ENCODE results near the gene FBXW5. TPM values are rescaled to one million over a fixed set of nuclear protein-coding genes. Genes with fewer than 3 reads are reported as not detected.

FBXW5 gene
- total RNA-seq, 1 experiment from 2014 or later = 88.0 TPM

DNA sequence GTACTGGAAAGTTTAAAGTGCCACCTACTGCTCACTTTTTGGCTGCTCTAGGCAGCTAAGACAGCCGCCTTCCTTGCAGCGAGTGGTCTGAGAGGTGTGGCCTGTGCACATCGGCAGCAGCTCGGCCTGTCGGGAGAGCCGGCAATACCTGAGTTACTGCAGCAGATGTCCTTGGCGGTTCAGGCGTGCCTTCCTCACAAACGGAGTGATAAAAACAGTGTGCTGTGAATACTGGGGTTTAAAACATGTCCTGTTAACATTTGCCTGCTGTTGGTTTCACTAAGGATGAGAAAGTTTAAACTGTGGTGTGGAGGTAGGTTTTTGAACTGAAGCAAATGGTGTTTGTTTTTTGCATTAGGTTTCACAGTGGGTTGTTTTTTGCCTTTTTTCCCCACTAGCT is 45.3 kb downstream of the FBXW5 start:
- no peak overlapping the region for H3K4me3 ChIP-seq (replicated peaks in 1 of 2; ENCODE audit: low read depth in 1 of 2, low read length in 2 of 2)
- intact Hi-C loops (cut with micrococcal nuclease) = no loop called here
- peaks cover 62% of the 10 kb centered on the region for H3K79me2 ChIP-seq (ENCODE audit: insufficient read depth, low read length)
- no peak overlapping the region for H2AFZ ChIP-seq (ENCODE audit: low read depth, low read length, poor library complexity, severe bottlenecking)
- H3K4me2 ChIP-seq (ENCODE audit: low read length) = no peak overlapping the region
- DNase-seq (ENCODE audit: low read depth, low spot score) (no peak), ATAC-seq (no peak)
- no peaks in the 10 kb centered on the region for H3K9me3 ChIP-seq (ENCODE audit: control insufficient read depth in 1 of 2, insufficient read depth in 1 of 2, low read depth in 1 of 2, low read length in 2 of 2)
- no TSS peak for BruUV-seq (replicated peaks)
- H3K27ac ChIP-seq (ENCODE audit: low read depth, low read length) = no peak overlapping the region
- no peaks in the 10 kb centered on the region for H4K20me1 ChIP-seq (ENCODE audit: insufficient read depth)
- no peaks in the 10 kb centered on the region for H3K9me2 ChIP-seq (ENCODE audit: insufficient read depth)
- POLR2A ChIA-PET = no interaction called here
- TF ChIP-seq TCF7L2 (IDR thresholded peaks at IDR 0.05; ENCODE audit: borderline replicate concordance, extremely low read depth, insufficient read depth, insufficient read length) = no peak
- TF ChIP-seq SIN3A (IDR thresholded peaks at IDR 0.05; ENCODE audit: low read depth) = no peak
- TF ChIP-seq POLR2AphosphoS5 (IDR thresholded peaks at IDR 0.05; ENCODE audit: low read depth, low read length) = no peak
- TF ChIP-seq CEBPB (IDR thresholded peaks at IDR 0.05; ENCODE audit: low read depth) = no peak
- TF ChIP-seq ELF1 (IDR thresholded peaks at IDR 0.05; ENCODE audit: borderline replicate concordance, low read depth) = no peak
- peaks cover 17 to 39% of the 10 kb centered on the region in 2 experiments; a peak in 3 of 4 replicates for H3K36me3 ChIP-seq (ENCODE audit: control insufficient read depth in 1 of 2, insufficient read depth in 2 of 2, low read length in 2 of 2)
- CTCF ChIA-PET = no interaction called here
- RAD21 ChIA-PET (ENCODE audit: low non-redundant PET in 1 of 2, low total read pairs in 2 of 2, uncharacterized antibody in 2 of 2, unreplicated experiment in 2 of 2) = no interaction called here
- no peaks in the 10 kb centered on the region for H3K27me3 ChIP-seq (ENCODE audit: insufficient read depth, low read length)
- no peak overlapping the region for H3K9ac ChIP-seq (ENCODE audit: low read length)
- peaks cover 9 to 23% of the 10 kb centered on the region in 2 experiments for H3K4me1 ChIP-seq (ENCODE audit: control insufficient read depth in 1 of 2, insufficient read depth in 2 of 2, low read length in 2 of 2)

DNA sequence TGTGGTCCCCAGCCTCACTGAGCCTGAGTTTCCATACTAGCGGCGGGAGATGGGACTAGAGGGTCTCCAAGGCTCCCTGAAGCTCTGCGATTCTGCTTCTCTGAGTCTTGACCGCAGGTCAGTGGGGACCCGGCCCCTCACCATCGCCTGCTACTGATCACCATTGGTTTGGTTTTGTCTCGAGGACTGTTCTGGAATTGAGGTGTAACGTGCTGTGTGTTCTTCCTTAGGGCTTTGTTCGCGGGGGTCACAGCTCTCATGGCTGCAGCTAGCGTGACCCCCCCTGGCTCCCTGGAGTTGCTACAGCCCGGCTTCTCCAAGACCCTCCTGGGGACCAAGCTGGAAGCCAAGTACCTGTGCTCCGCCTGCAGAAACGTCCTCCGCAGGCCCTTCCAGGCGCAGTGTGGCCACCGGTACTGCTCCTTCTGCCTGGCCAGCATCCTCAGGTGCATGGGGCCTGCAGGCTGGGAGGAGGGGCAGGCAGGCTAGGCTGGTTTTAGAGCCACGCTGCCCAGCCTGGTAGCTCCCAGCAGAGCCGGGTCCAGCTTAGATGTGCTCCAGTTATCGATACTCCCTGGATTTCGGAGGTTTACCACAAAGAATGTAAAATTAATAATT is 45.9 kb downstream of the FBXW5 start:
- Histone ChIP-seq H3K4me3 (replicated peaks in 1 of 2; ENCODE audit: low read depth in 1 of 2, low read length in 2 of 2) (no peak overlapping the region), H3K9me2 (ENCODE audit: insufficient read depth) (no peaks in the 10 kb centered on the region), H3K4me1 (ENCODE audit: control insufficient read depth in 1 of 2, insufficient read depth in 2 of 2, low read length in 2 of 2) (peaks cover 9 to 23% of the 10 kb centered on the region in 2 experiments), H3K9ac (ENCODE audit: low read length) (no peak overlapping the region), H3K4me2 (ENCODE audit: low read length) (no peak overlapping the region), H3K36me3 (ENCODE audit: control insufficient read depth in 1 of 2, insufficient read depth in 2 of 2, low read length in 2 of 2) (peaks cover 17 to 35% of the 10 kb centered on the region in 2 experiments; a peak in 3 of 4 replicates), H4K20me1 (ENCODE audit: insufficient read depth) (no peaks in the 10 kb centered on the region), H3K9me3 (ENCODE audit: control insufficient read depth in 1 of 2, insufficient read depth in 1 of 2, low read depth in 1 of 2, low read length in 2 of 2) (no peaks in the 10 kb centered on the region), H3K27me3 (ENCODE audit: insufficient read depth, low read length) (no peaks in the 10 kb centered on the region), H3K27ac (ENCODE audit: low read depth, low read length) (no peak overlapping the region), H2AFZ (ENCODE audit: low read depth, low read length, poor library complexity, severe bottlenecking) (no peak overlapping the region), H3K79me2 (ENCODE audit: insufficient read depth, low read length) (peaks cover 65% of the 10 kb centered on the region)
- DNase-seq (ENCODE audit: low read depth, low spot score) (no peak), ATAC-seq (no peak)
- CTCF ChIA-PET = no interaction called here
- intact Hi-C loops (cut with micrococcal nuclease) = no loop called here
- BruUV-seq (replicated peaks) = no TSS peak
- TF ChIP-seq EZH2 (IDR thresholded peaks at IDR 0.05) (no peak), JUND (IDR thresholded peaks at IDR 0.05) (no peak), ZNF274 (IDR thresholded peaks at IDR 0.05; ENCODE audit: low read depth, low read length) (no peak), POLR2AphosphoS5 (IDR thresholded peaks at IDR 0.05; ENCODE audit: low read depth, low read length) (no peak), CEBPB (IDR thresholded peaks at IDR 0.05; ENCODE audit: low read depth) (no peak), SP1 (IDR thresholded peaks at IDR 0.05; ENCODE audit: low read depth) (no peak), ZFX (IDR thresholded peaks at IDR 0.05) (no peak), RAD21 (IDR thresholded peaks at IDR 0.05; ENCODE audit: low read depth) (no peak), ELF1 (IDR thresholded peaks at IDR 0.05; ENCODE audit: borderline replicate concordance, low read depth) (no peak), FOSL1 (IDR thresholded peaks at IDR 0.05; ENCODE audit: low read depth) (no peak), YY1 (IDR thresholded peaks at IDR 0.05; ENCODE audit: extremely low read depth, insufficient replicate concordance, low read depth, low read length) (no peak)
- TF ChIP-seq, protein P1, sequence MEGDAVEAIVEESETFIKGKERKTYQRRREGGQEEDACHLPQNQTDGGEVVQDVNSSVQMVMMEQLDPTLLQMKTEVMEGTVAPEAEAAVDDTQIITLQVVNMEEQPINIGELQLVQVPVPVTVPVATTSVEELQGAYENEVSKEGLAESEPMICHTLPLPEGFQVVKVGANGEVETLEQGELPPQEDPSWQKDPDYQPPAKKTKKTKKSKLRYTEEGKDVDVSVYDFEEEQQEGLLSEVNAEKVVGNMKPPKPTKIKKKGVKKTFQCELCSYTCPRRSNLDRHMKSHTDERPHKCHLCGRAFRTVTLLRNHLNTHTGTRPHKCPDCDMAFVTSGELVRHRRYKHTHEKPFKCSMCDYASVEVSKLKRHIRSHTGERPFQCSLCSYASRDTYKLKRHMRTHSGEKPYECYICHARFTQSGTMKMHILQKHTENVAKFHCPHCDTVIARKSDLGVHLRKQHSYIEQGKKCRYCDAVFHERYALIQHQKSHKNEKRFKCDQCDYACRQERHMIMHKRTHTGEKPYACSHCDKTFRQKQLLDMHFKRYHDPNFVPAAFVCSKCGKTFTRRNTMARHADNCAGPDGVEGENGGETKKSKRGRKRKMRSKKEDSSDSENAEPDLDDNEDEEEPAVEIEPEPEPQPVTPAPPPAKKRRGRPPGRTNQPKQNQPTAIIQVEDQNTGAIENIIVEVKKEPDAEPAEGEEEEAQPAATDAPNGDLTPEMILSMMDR (IDR thresholded peaks at IDR 0.05 in 2 of 3, conservative IDR thresholded peaks at IDR 0.05 in 1 of 3; ENCODE audit: borderline replicate concordance in 1 of 3, insufficient read depth in 1 of 3, low read depth in 2 of 3, low read length in 2 of 3) = no peak
- RAD21 ChIA-PET (ENCODE audit: low non-redundant PET in 1 of 2, low total read pairs in 2 of 2, uncharacterized antibody in 2 of 2, unreplicated experiment in 2 of 2) = no interaction called here
- POLR2A ChIA-PET = no interaction called here

Data from HCT116 (cell line).